Activated B cell treated with CpG ODN at 0.5 μM for 24 hours (primary cell): ENCODE data around the gene VIL1. TPM values are rescaled to one million over a fixed set of nuclear protein-coding genes. Genes with fewer than 3 reads are reported as not detected.

Experiments
- ATAC-seq: fragments of 200-7000 bp; cut with Tn5 transposase; one replicate; pipeline ENCODE4 v1.10.0; 2021; ENCODE audit warnings: low read depth, mild to moderate bottlenecking, moderate library complexity
- CTCF ChIA-PET: fragments of 350-600 bp; sonication (Branson Sonifier 250); formaldehyde crosslinking; loops from one replicate; lab custom pipeline; 2021; ENCODE audit warnings: antibody characterized with exemption; lab: Charles Lee
- POLR2A ChIA-PET: fragments of 350-600 bp; sonication (Branson Sonifier 250); formaldehyde crosslinking; loops from one replicate; lab custom pipeline; 2021; ENCODE audit warnings: antibody characterized with exemption; lab: Charles Lee
- DNase-seq: peaks from one replicate; pipeline ENCODE4 v3.0.0; 2022
- H3K27ac Mint-ChIP-seq: one replicate; pipeline ENCODE4 v1.8.0; 2020; ENCODE audit warnings: mixed read lengths
- H3K27me3 Mint-ChIP-seq: one replicate; pipeline ENCODE4 v1.8.0; 2021; ENCODE audit warnings: mixed read lengths
- H3K36me3 Mint-ChIP-seq: one replicate; pipeline ENCODE4 v1.8.0; 2021; ENCODE audit warnings: low read depth, mixed read lengths
- H3K4me1 Mint-ChIP-seq: one replicate; pipeline ENCODE4 v1.8.0; 2021; ENCODE audit warnings: mixed read lengths
- H3K4me3 Mint-ChIP-seq: one replicate; pipeline ENCODE4 v1.8.0; 2020; ENCODE audit warnings: mild to moderate bottlenecking, mixed read lengths
- H3K9me3 Mint-ChIP-seq: one replicate; pipeline ENCODE4 v1.8.0; 2020; ENCODE audit warnings: mixed read lengths
- CTCF ChIP-seq: fragments of 200-600 bp; IDR thresholded peaks from one replicate; pipeline ENCODE4 v1.8.0; 2022; ENCODE audit warnings: antibody characterized with exemption, mild to moderate bottlenecking
- intact Hi-C: fragments of 100-400 bp; cut with micrococcal nuclease; formaldehyde crosslinking; loops from one replicate; pipeline ENCODE4 v1.15.1; 2024
- total RNA-seq: library from RNA; stranded (reverse); gene quantifications from 2 replicates; pipeline ENCODE4 v1.2.3, GENCODE V29; 2022

VIL1 gene
- total RNA-seq, 1 donor from 2014 or later: 0.07 TPM

DNA sequence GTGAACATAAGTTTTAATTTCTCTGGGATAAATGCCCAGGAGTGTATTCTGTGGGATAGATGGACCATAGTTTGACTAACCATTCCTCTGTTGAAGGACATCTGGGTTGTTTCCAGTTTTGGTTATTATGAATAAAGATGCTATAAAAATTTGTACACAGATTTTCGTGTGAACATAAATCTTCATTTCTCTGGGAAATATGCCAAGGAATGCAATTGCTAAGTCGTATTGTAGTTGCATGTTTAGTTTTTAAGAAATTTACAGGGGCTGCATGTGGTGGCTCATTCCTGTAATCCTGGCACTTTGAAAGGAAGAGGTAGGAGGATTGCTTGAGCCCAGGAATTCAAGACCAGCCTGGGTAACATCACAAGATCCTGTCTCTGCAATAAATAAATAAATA, 43.7 kb upstream of the VIL1 start:
- TF ChIP-seq CTCF: no peak
- CTCF ChIA-PET: no interaction called here
- Mint-ChIP-seq H3K4me1 (peaks cover 12% of the 10 kb centered on the region), H3K9me3 (no peaks in the 10 kb centered on the region), H3K36me3 (no peaks in the 10 kb centered on the region), H3K4me3 (no peak overlapping the region), H3K27me3 (no peaks in the 10 kb centered on the region), H3K27ac (no peak overlapping the region)
- intact Hi-C loops: no loop called here
- POLR2A ChIA-PET: interaction anchor here (0.6 kb wide), 1 partner anchor 11 kb away, joined by 3 read pairs; no protein-coding TSS in a partner anchor
- no peak for DNase-seq
- no peak for ATAC-seq

DNA sequence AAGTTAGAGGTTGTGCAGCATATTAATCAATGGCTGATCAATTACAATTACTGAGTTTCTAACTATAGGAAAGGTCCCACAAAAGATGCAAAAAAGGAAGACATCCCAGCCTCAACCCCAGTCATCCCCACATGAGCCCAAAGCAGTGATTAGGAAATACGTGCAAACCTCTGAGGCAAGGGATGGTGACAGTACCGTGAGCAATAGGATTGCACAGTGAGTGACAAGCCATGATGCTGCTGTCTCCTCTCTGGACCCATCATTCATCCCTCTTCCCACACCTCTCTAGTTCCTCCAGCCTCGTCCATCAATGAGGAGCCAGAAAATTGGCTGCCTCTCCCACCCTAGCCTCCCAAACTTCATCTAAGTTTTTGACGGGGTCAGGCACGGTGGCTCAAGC, 40.9 kb upstream of the VIL1 start:
- intact Hi-C loops: no loop called here
- Mint-ChIP-seq H3K4me1 (peaks cover 4% of the 10 kb centered on the region), H3K36me3 (no peaks in the 10 kb centered on the region), H3K9me3 (no peaks in the 10 kb centered on the region), H3K27ac (no peak overlapping the region), H3K4me3 (no peak overlapping the region), H3K27me3 (no peaks in the 10 kb centered on the region)
- ChIA-PET CTCF (interaction anchor here (0.8 kb wide), 1 partner anchor 15 kb away, joined by 4 read pairs; no protein-coding TSS in a partner anchor), POLR2A (no interaction called here)
- TF ChIP-seq CTCF: no peak
- no peak for DNase-seq
- ATAC-seq: no peak

GRCh38 chr2:218381916-218382366, 37.0 kb upstream of the VIL1 start, which contains the start of gene SLC11A1:
Gene SLC11A1, plus strand, starts transcription at chr2:218382273. Its CDS starts 96 bp downstream, at chr2:218382369.
- Mint-ChIP-seq H3K9me3 (no peaks in the 10 kb centered on the region), H3K27me3 (no peaks in the 10 kb centered on the region), H3K36me3 (no peaks in the 10 kb centered on the region), H3K4me1 (peaks cover 4% of the 10 kb centered on the region), H3K4me3 (no peak within 1 kb of the TSS), H3K27ac (peak within 1 kb of the TSS; percentile 36)
- DNase-seq: no peak
- TF ChIP-seq CTCF: no peak
- CTCF ChIA-PET: interaction anchor here (0.6 kb wide), 1 partner anchor 10 kb away, joined by 3 read pairs; no protein-coding TSS in a partner anchor
- intact Hi-C loops: no loop called here
- ATAC-seq: peak; percentile 62
- POLR2A ChIA-PET: interaction anchor here (0.9 to 1.2 kb wide), 3 partner anchors 14 to 49 kb away, joined by 3 to 4 read pairs (median 3); no protein-coding TSS in a partner anchor

DNA sequence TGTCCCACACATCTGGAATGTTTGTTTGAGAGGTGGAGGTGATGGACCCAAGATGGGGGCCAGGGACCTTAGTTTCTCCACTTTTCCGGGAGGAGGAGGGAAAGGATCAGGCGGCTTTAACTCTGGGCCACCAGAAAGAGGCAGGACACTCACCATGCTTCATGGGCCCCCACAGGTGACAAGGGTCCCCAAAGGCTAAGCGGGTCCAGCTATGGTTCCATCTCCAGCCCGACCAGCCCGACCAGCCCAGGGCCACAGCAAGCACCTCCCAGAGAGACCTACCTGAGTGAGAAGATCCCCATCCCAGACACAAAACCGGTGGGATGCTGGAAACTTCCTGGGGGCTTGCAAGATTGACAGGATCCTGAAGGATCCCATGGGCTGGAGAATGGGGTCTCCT, 36.1 kb upstream of the VIL1 start:
- intact Hi-C loops: no loop called here
- H3K27ac Mint-ChIP-seq: no peak overlapping the region
- TF ChIP-seq CTCF: no peak
- peaks cover 2% of the 10 kb centered on the region for H3K27me3 Mint-ChIP-seq
- no peak for DNase-seq
- peaks cover 11% of the 10 kb centered on the region for H3K4me1 Mint-ChIP-seq
- no peaks in the 10 kb centered on the region for H3K36me3 Mint-ChIP-seq
- ChIA-PET CTCF (interaction anchor here (0.6 kb wide), 1 partner anchor 9 kb away, joined by 3 read pairs; no protein-coding TSS in a partner anchor), POLR2A (no interaction called here)
- no peak overlapping the region for H3K4me3 Mint-ChIP-seq
- no peak for ATAC-seq
- no peaks in the 10 kb centered on the region for H3K9me3 Mint-ChIP-seq

GRCh38 chr2:218383892-218384519, 34.9 kb upstream of the VIL1 start:
- ChIA-PET POLR2A (interaction anchor here (0.8 kb wide), 1 partner anchor 20 kb away, joined by 3 read pairs; no protein-coding TSS in a partner anchor), CTCF (no interaction called here)

More at GRCh38 chr2:218383892-218384519, 34.9 kb upstream of the VIL1 start:
- Mint-ChIP-seq H3K27ac (no peak overlapping the region), H3K36me3 (no peaks in the 10 kb centered on the region), H3K4me1 (peaks cover 11% of the 10 kb centered on the region), H3K9me3 (no peaks in the 10 kb centered on the region), H3K27me3 (peaks cover 2% of the 10 kb centered on the region), H3K4me3 (no peak overlapping the region)
- TF ChIP-seq CTCF: no peak
- DNase-seq (no peak), ATAC-seq (no peak)
- intact Hi-C loops: no loop called here
